Measurements from ENCODE around the gene WNT7B.

Gene WNT7B

DNA sequence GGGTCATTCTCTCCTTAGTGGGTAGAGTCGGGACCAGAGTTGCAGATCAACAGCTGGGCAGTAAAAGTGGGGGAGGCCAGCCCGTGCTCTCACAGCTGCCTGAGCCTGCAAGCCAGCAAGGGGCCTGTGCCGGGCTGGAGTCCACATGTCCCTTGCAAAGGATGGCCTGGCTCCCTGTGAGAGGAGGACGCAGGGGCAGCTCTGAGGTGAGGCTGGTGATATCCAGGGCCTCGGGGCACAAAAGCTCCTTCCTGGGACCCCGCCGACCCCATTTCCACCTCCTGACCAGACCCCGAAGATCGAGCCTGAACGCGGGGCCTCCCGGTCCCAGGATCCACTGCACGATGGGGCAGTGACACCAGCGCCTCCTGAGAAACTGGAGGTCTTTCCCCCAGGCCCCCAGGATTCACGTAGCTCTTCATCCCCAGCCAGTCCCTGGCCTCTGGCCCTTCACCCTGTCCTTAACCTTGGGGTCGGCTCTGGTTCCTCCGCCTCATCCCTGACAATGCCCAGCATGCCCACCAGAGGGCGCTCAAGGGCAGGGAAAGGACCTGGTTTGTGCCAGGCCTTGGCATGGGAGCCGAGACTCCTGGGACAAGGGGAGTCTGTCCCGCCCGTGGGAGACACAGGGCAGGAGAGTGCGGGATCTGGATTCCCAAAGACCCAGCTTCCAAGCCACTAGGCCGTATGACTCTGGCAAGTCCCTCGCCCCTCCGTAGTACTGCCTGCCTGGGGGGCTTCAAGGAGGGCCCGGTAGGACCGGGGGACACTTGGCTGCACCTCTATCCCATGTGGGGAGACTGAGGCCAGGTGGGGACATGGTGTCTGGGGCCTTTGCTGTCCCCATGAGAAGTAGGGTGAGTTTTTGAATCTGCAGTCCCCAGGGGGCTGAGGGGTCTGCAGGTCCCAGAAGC is 17.8 kb upstream of the WNT7B start:
- peak; percentile 57 for DNase-seq (ENCODE audit: low read depth)
- TF ChIP-seq, protein P1, sequence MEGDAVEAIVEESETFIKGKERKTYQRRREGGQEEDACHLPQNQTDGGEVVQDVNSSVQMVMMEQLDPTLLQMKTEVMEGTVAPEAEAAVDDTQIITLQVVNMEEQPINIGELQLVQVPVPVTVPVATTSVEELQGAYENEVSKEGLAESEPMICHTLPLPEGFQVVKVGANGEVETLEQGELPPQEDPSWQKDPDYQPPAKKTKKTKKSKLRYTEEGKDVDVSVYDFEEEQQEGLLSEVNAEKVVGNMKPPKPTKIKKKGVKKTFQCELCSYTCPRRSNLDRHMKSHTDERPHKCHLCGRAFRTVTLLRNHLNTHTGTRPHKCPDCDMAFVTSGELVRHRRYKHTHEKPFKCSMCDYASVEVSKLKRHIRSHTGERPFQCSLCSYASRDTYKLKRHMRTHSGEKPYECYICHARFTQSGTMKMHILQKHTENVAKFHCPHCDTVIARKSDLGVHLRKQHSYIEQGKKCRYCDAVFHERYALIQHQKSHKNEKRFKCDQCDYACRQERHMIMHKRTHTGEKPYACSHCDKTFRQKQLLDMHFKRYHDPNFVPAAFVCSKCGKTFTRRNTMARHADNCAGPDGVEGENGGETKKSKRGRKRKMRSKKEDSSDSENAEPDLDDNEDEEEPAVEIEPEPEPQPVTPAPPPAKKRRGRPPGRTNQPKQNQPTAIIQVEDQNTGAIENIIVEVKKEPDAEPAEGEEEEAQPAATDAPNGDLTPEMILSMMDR (IDR thresholded peaks at IDR 0.05; ENCODE audit: insufficient read depth, low read depth, low read length, missing control alignments) = peak; percentile 96
- no peak overlapping the region for H3K4me3 ChIP-seq (ENCODE audit: low read length)

DNA sequence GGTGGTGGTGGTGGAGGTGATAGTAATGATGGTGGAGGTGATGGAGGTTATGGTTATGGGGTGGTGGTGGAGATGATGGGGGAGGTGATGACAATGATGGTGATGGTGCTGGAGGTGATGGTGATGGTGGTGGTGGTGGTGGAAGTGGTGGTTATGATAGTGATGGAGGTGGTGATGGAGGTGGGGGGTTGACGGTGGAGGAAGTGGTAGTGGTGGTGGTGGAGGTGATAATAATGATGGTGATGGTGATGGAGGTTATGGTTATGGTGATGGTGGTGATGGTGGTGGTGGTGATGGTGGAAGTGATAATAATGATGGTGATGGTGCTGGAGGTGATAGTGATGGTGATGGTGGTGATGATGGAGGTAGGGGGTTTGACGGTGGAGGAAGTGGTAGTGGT is 16.9 kb upstream of the WNT7B start:
- DNase-seq (ENCODE audit: low read depth) = no peak

DNA sequence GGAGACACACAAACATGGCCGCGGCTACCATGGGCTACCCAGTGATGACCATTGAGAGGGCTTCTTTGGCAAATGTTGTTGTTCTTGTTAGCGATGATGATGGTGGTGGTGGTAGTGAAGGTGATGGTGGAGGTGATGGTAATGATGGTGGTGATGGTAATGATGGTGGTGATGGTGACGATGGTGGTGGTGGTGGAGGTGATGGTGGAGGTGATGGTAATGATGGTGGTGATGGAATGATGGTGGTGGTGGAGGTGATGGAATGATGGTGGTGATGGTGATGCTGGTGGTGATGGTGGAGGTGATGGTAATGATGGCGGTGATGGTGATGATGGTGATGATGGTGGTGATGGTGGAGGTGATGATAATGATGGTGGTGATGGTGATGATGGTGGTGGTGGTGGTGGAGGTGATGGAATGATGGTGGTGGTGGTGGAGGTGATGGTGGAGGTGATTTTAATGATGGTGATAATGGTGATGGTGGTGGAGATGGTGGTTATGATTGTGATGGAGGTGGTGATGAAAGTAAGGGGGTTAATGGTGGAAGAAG is 16.3 kb upstream of the WNT7B start:
- TF ChIP-seq, protein P1 (IDR thresholded peaks at IDR 0.05; ENCODE audit: insufficient read depth, low read depth, low read length, missing control alignments) = no peak
- DNase-seq (ENCODE audit: low read depth) = no peak
- H3K4me3 ChIP-seq (ENCODE audit: low read length) = no peak overlapping the region

More for the DNA sequence above, 16.9 kb upstream of the WNT7B start:
- no peak overlapping the region for H3K4me3 ChIP-seq (ENCODE audit: low read length)
- TF ChIP-seq, protein P1 (IDR thresholded peaks at IDR 0.05; ENCODE audit: insufficient read depth, low read depth, low read length, missing control alignments) = no peak

DNA sequence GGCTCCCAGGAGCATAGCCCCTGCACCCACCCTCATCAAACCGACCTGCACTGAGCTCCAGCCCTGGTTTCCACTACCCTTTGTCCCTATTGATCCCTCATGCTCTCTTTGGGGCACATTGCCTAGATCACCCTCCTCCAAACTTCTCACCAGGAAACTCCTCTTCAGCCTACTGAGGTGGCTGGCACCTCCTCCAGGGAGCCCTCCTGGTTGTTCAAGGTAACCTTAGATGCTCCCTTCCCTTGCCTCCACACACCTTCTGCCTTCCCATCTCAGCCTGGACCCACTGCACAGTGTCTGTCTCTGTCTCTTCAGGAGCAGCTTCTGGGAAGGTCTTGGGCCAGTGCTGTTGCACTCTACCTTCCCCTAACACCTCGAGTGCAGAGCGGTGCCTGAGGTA is 15.8 kb upstream of the WNT7B start:
- DNase-seq (ENCODE audit: low read depth) = no peak
- H3K4me3 ChIP-seq (ENCODE audit: low read length) = no peak overlapping the region
- TF ChIP-seq, protein P1 (IDR thresholded peaks at IDR 0.05; ENCODE audit: insufficient read depth, low read depth, low read length, missing control alignments) = no peak

DNA sequence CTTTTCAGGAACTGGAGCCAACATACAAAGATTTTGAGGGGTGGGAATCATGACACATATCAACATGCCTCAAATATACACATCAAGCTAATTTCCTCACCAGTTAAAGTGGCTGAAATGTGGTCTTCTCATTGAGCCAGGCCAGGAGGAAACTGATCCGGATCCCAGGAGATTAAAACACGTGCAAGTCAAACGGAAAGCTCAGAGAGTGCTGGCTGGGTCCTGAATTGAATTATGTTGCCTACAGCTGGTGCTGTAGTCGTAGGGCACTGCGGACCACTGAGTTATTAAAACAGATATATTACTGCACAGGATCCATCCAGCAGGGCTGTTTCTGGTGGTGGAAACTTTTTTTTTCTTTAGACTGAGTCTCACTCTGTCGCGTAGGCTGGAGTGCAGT is 14.1 kb upstream of the WNT7B start:
- TF ChIP-seq, protein P1 (IDR thresholded peaks at IDR 0.05; ENCODE audit: insufficient read depth, low read depth, low read length, missing control alignments) = no peak
- DNase-seq (ENCODE audit: low read depth) = no peak
- no peak overlapping the region for H3K4me3 ChIP-seq (ENCODE audit: low read length)

DNA sequence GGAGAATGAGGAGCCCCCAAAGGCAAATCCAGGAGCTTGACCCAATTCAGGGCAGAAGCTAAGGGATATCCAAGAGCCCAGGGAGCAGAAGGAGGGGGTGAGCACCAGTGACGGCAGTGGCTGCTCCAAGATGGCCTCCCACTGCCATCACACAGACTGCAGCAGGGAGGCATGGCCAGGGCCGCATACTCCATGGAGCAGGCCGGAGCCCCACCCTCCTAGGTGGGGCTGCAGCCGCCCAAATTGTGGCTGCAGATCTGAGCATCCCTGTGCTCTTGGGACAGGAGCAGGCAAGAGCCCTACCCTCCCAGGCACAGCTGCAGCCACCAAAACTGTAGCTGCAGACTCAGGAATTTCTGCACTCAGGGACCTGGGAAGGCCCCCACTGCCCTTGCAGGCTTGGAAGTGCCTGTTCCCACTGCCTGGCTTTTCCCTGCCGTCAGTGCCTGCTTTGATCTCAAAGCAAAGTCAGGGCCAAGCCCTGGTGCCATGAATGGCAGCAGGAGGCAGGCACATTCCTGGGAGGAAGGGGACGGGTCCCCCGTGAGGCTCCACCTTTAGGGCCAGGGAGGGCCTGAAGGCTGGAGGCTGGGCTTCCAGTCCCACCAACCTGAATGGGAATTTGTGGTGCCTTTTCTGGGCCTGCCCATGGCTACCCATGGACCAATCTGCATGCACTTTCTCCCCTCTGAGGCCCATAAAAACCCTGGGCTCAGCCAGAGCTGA is 10.3 kb upstream of the WNT7B start:
- no peak for DNase-seq (ENCODE audit: low read depth)
- TF ChIP-seq, protein P1 (IDR thresholded peaks at IDR 0.05; ENCODE audit: insufficient read depth, low read depth, low read length, missing control alignments) = no peak
- H3K4me3 ChIP-seq (ENCODE audit: low read length) = no peak overlapping the region

Data from epithelial cell of esophagus (primary cell).